ENCODE results near the gene CHSY3. TPM values are rescaled to one million over a fixed set of nuclear protein-coding genes. Genes with fewer than 3 reads are reported as not detected.

The CHSY3 gene
- total RNA-seq, 1 donor from 2014 or later: not detected

GRCh38 chr5:130092991-130093390 lies 188.7 kb downstream of the CHSY3 start:
- no peaks in the 10 kb centered on the region for H3K36me3 Mint-ChIP-seq (ENCODE audit: unreplicated experiment)
- DNase-seq: no peak
- TF ChIP-seq, protein P1, sequence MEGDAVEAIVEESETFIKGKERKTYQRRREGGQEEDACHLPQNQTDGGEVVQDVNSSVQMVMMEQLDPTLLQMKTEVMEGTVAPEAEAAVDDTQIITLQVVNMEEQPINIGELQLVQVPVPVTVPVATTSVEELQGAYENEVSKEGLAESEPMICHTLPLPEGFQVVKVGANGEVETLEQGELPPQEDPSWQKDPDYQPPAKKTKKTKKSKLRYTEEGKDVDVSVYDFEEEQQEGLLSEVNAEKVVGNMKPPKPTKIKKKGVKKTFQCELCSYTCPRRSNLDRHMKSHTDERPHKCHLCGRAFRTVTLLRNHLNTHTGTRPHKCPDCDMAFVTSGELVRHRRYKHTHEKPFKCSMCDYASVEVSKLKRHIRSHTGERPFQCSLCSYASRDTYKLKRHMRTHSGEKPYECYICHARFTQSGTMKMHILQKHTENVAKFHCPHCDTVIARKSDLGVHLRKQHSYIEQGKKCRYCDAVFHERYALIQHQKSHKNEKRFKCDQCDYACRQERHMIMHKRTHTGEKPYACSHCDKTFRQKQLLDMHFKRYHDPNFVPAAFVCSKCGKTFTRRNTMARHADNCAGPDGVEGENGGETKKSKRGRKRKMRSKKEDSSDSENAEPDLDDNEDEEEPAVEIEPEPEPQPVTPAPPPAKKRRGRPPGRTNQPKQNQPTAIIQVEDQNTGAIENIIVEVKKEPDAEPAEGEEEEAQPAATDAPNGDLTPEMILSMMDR (IDR thresholded peaks at IDR 0.05; ENCODE audit: partially characterized antibody, unreplicated experiment): no peak
- H3K27me3 Mint-ChIP-seq (ENCODE audit: unreplicated experiment): no peaks in the 10 kb centered on the region
- no peak overlapping the region for H3K4me3 Mint-ChIP-seq (ENCODE audit: unreplicated experiment)
- H3K4me1 Mint-ChIP-seq (ENCODE audit: low read depth, unreplicated experiment): no peaks in the 10 kb centered on the region
- no peaks in the 10 kb centered on the region for H3K9me3 Mint-ChIP-seq (ENCODE audit: unreplicated experiment)
- H3K27ac Mint-ChIP-seq (ENCODE audit: unreplicated experiment): no peak overlapping the region

DNA sequence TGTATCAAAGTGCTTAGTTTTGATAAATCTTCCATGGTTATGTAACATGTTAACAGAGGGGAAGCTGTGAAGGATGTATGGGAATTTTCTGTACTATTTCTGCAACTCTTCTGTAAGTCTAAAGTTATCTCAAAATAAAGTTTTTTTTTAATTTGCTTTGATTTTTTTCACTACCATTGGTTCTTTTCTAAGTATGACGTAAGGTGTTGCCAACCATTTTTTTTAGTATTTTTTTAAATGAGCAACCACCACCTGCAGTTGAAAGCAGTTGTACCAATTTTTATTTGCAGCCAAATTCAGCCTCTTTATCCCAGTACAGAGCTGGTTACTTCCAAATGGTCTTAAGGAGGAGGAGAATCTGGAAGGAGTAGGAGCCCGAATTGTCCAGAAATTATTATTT lies 192.2 kb downstream of the CHSY3 start:
- Mint-ChIP-seq H3K4me3 (ENCODE audit: unreplicated experiment) (no peak overlapping the region), H3K36me3 (ENCODE audit: unreplicated experiment) (no peaks in the 10 kb centered on the region), H3K4me1 (ENCODE audit: low read depth, unreplicated experiment) (no peaks in the 10 kb centered on the region), H3K9me3 (ENCODE audit: unreplicated experiment) (no peaks in the 10 kb centered on the region), H3K27me3 (ENCODE audit: unreplicated experiment) (no peaks in the 10 kb centered on the region), H3K27ac (ENCODE audit: unreplicated experiment) (no peak overlapping the region)
- no peak for DNase-seq
- TF ChIP-seq, protein P1 (IDR thresholded peaks at IDR 0.05; ENCODE audit: partially characterized antibody, unreplicated experiment): no peak

DNA sequence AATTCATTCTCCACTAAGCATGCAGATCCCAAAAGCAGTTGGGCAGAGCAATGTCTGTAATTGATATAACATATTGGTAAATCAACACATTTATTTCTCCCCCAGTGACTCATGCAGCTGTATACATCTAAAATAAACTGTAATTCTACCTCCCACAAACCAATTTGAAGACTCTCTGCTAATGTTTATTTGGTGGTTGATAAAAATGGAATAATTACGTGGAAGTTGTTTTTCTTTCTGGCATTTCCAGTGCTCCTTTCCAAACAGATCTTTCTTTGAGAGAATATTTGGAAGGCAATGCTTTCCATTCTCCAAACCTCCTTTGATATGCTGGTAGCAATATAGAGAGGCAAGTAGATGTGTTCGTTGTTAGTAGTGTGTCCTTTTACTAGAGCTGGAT lies 194.7 kb downstream of the CHSY3 start:
- Mint-ChIP-seq H3K9me3 (ENCODE audit: unreplicated experiment) (no peaks in the 10 kb centered on the region), H3K4me1 (ENCODE audit: low read depth, unreplicated experiment) (peaks cover 8% of the 10 kb centered on the region), H3K36me3 (ENCODE audit: unreplicated experiment) (no peaks in the 10 kb centered on the region), H3K4me3 (ENCODE audit: unreplicated experiment) (no peak overlapping the region), H3K27ac (ENCODE audit: unreplicated experiment) (no peak overlapping the region), H3K27me3 (ENCODE audit: unreplicated experiment) (no peaks in the 10 kb centered on the region)
- TF ChIP-seq, protein P1 (IDR thresholded peaks at IDR 0.05; ENCODE audit: partially characterized antibody, unreplicated experiment): no peak
- no peak for DNase-seq

DNA sequence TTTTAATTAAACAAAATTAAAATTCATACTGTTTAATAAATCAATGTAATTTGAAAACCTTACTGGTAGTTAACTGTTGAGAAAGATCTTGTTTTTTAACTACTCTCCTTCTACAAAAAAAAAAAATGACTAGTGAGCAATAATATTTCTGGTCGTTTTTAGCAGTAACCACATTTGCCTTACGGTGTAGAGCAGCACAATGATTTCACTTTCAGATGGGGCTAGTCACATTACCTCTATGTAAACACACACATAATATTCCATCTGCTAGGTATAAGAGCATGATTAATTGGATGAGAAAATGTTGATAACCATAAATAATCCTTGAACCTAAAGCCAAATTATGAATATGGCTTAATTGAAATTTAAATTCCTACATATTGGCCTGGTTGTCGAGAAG lies 198.1 kb downstream of the CHSY3 start:
- H3K4me1 Mint-ChIP-seq (ENCODE audit: low read depth, unreplicated experiment): peaks cover 10% of the 10 kb centered on the region
- no peak for DNase-seq
- TF ChIP-seq, protein P1 (IDR thresholded peaks at IDR 0.05; ENCODE audit: partially characterized antibody, unreplicated experiment): no peak
- H3K9me3 Mint-ChIP-seq (ENCODE audit: unreplicated experiment): peaks cover 2% of the 10 kb centered on the region
- H3K27me3 Mint-ChIP-seq (ENCODE audit: unreplicated experiment): no peaks in the 10 kb centered on the region
- H3K4me3 Mint-ChIP-seq (ENCODE audit: unreplicated experiment): no peak overlapping the region
- H3K27ac Mint-ChIP-seq (ENCODE audit: unreplicated experiment): no peak overlapping the region
- no peaks in the 10 kb centered on the region for H3K36me3 Mint-ChIP-seq (ENCODE audit: unreplicated experiment)

GRCh38 chr5:130102960-130103359 lies 198.7 kb downstream of the CHSY3 start:
- no peak overlapping the region for H3K27ac Mint-ChIP-seq (ENCODE audit: unreplicated experiment)
- H3K9me3 Mint-ChIP-seq (ENCODE audit: unreplicated experiment): peaks cover 2% of the 10 kb centered on the region
- no peak for DNase-seq
- H3K36me3 Mint-ChIP-seq (ENCODE audit: unreplicated experiment): no peaks in the 10 kb centered on the region
- TF ChIP-seq, protein P1 (IDR thresholded peaks at IDR 0.05; ENCODE audit: partially characterized antibody, unreplicated experiment): no peak
- H3K27me3 Mint-ChIP-seq (ENCODE audit: unreplicated experiment): no peaks in the 10 kb centered on the region
- peaks cover 10% of the 10 kb centered on the region for H3K4me1 Mint-ChIP-seq (ENCODE audit: low read depth, unreplicated experiment)
- H3K4me3 Mint-ChIP-seq (ENCODE audit: unreplicated experiment): no peak overlapping the region
